HEK293T (cell line): ENCODE data around the gene MPZL1.

Source experiments
- ELF4 ChIP-seq: fragments of 450-650 bp; IDR thresholded peaks from 2 replicates; pipeline ENCODE4 v1.6.1; 2017; ENCODE audit warnings: antibody characterized with exemption
- FOXK2 ChIP-seq: fragments of 450-650 bp; IDR thresholded peaks from 2 replicates; pipeline ENCODE4 v1.6.1; 2016; ENCODE audit warnings: mild to moderate bottlenecking
- HDGF ChIP-seq: fragments of 450-650 bp; IDR thresholded peaks from 2 replicates; pipeline ENCODE4 v1.6.1; 2017; ENCODE audit warnings: antibody characterized with exemption, borderline replicate concordance
- NFRKB ChIP-seq: fragments of 450-650 bp; IDR thresholded peaks from 2 replicates; pipeline ENCODE4 v1.6.1; 2016; ENCODE audit warnings: mild to moderate bottlenecking, moderate library complexity
- PKNOX1 ChIP-seq: fragments of 450-650 bp; IDR thresholded peaks from 2 replicates; pipeline ENCODE4 v1.6.1; 2016
- SP1 ChIP-seq: fragments of 450-650 bp; IDR thresholded peaks from 2 replicates; pipeline ENCODE4 v1.6.1; 2017
- TARDBP ChIP-seq: fragments of 450-650 bp; IDR thresholded peaks from 2 replicates; pipeline ENCODE4 v1.6.1; 2016

DNA sequence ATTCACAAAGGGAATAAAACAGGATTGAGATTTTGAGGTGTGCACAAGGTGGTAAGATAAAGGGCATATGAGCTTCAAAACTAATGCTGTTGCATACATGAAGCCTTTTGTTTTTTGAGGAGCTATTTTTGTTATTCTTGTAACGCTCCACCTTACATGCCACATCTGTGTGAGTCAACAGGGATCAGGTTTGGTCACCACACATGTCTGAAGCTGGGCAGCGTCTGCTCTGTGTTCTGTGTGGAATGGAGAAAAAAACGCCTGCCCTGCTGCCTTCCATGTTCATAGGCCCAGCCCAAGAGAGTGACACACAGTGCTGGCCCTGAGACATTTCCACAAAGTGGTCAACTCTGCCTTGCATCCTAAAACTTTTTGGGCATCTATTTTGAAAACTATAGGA is 67.7 kb downstream of the MPZL1 start:
- TF ChIP-seq FOXK2 (no peak), ELF4 (no peak), NFRKB (no peak), HDGF (no peak), PKNOX1 (no peak), SP1 (no peak), TARDBP (no peak)
